Gastrocnemius medialis (tissue), 4 donors: ENCODE measurements around the gene CPTP. TPM values are rescaled to one million over a fixed set of nuclear protein-coding genes. Genes with fewer than 3 reads are reported as not detected.
A peak's percentile ranks its signal among the peaks of the same experiment; 100 is the strongest.

Source experiments
- ATAC-seq, 2 donors: fragments of 150-250 bp; one replicate each; pipeline ENCODE4 v1.9.1; 2016
- DNase-seq, 2 donors: peaks; one replicate each; pipeline ENCODE4 v3.0.0-alpha.2; 2019
- H3K27ac ChIP-seq, 4 donors: fragments of 200-600 bp; sonication (generic); 1 replicate in 1 of 4; 2 replicates in 3 of 4; pipeline ENCODE4 v1.5.1; 2016 to 2018; ENCODE audit warnings: mild to moderate bottlenecking in 2 of 4, moderate library complexity in 1 of 4
- H3K27me3 ChIP-seq, 3 donors: fragments of 200-600 bp; sonication (generic) in 2 of 3; 1 replicate in 1 of 3; 2 replicates in 2 of 3; pipeline versions ENCODE4 v1.5.1 to v1.6.0; 2016 to 2019; ENCODE audit warnings: mild to moderate bottlenecking in 1 of 3, moderate library complexity in 1 of 3
- H3K36me3 ChIP-seq, 2 donors: fragments of 200-600 bp; sonication (generic) in 1 of 2; one replicate each; pipeline ENCODE4 v1.5.1; 2017 to 2018
- H3K4me1 ChIP-seq, 2 donors: fragments of 200-600 bp; sonication (generic) in 1 of 2; one replicate each; pipeline ENCODE4 v1.5.1; 2016 to 2017; ENCODE audit warnings: mild to moderate bottlenecking in 2 of 2
- H3K4me3 ChIP-seq, 4 donors: fragments of 200-600 bp; sonication (generic) in 3 of 4; 1 replicate in 1 of 4; 2 replicates in 3 of 4; pipeline ENCODE4 v1.5.1; 2016 to 2019; ENCODE audit warnings: mild to moderate bottlenecking in 2 of 4
- H3K9me3 ChIP-seq, 3 donors: fragments of 200-600 bp; sonication (generic) in 2 of 3; 1 replicate in 1 of 3; 2 replicates in 2 of 3; pipeline ENCODE4 v1.5.1; 2016 to 2019
- POLR2A ChIP-seq, 2 donors: fragments of 450-650 bp; IDR thresholded peaks; one replicate each; pipeline ENCODE4 v1.6.1; 2017; ENCODE audit warnings: antibody characterized with exemption in 2 of 2, mild to moderate bottlenecking in 2 of 2, moderate library complexity in 2 of 2
- in situ Hi-C, 4 donors: fragments of 200-750 bp; cut with MboI; loops; one replicate each; pipeline versions ENCODE4 v1.15.0 to v1.8.0; 2017; ENCODE audit warnings: low sequenced_read_pairs in 4 of 4
- intact Hi-C: fragments of 100-400 bp; cut with DNase I; formaldehyde crosslinking; loops from one replicate; pipeline ENCODE4 v1.15.1; 2023; ENCODE audit warnings: low total_unique reads
- total RNA-seq, 4 donors: library from RNA; depleted of rRNA; stranded (reverse); fragments of >200 nt; gene quantifications; one replicate each; pipeline versions ENCODE4 v1.1.0 to v1.2.3, GENCODE V29; 2016
- TF ChIP-seq, protein P1 (sequence below), 5 experiments: fragments of 450-650 bp in 3 of 5; fragments of 200-600 bp in 2 of 5; sonication (generic) in 2 of 5; IDR thresholded peaks in 4 of 5; conservative IDR thresholded peaks in 1 of 5; 1 replicate in 4 of 5; 2 replicates in 1 of 5; pipeline ENCODE4 v1.5.1; 2016 to 2019; ENCODE audit warnings: antibody characterized with exemption in 5 of 5, mild to moderate bottlenecking in 3 of 5, moderate library complexity in 3 of 5

Gene CPTP
- total RNA-seq, 4 donors from 2014 or later, result 22.7 to 64.9 (median 34.0) TPM

DNA sequence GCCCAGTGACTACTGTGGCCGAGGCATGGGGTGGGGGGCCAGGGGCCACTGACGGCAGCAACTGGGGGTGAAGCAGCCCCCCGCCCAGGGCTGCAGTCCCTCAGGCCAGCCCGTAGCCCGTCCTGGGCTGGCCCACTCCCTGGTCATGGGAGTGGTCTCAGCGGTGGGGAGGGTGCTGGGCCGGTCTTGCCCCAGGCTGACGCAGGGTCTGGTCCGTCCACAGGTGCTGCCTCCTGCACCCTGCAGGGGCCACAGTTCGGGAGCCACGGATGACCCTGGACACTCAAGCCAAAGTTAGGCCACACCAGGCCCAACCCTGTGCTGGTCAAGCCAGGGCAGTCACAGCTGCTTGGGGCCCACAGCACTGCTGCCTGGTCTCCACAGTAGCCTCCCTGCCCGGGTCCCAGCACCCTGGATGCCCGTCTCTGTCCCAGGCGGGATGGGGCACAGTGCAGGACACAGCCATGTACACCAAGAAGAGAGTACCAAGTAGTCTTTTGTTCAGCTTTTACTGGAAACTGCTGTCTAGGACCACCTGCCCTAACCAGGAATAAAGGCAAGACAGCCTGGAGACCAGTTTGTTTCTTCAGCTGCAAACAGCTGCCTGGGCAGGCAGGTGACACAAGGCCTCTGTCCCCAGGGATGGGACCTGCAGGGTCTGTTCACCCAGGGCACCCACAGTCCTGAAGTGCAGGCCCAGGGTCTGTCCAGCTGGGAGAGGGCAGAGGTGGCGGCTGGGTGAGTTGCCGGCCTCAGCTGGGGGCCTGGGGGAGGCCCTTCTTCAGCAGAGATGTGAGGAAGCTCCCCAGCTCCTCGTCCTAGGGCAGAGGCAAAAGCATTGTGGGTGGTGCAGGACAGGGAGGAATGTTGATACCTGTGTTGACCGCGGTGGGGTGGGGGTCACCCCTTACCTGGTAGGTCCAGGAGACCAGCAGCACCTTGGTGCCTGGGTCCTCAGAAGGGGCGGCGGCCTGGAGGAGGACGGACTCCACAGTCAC, 13.2 kb upstream of the CPTP start:
- in situ Hi-C loops, result no loop called here
- no peaks in the 10 kb centered on the region for H3K9me3 ChIP-seq
- no peak for ATAC-seq
- H3K4me1 ChIP-seq, result peaks cover 17 to 23% of the 10 kb centered on the region in 2 donors
- H3K27me3 ChIP-seq, result no peaks in the 10 kb centered on the region
- intact Hi-C loops, result loop anchor here (10.0 kb wide), 1 partner anchor 357 kb away; the partner anchor contains the start of gene NOC2L
- no peak for DNase-seq
- peaks cover 0 to 43% of the 10 kb centered on the region in 2 donors for H3K36me3 ChIP-seq
- H3K4me3 ChIP-seq, result no peak overlapping the region
- TF ChIP-seq, protein P1, sequence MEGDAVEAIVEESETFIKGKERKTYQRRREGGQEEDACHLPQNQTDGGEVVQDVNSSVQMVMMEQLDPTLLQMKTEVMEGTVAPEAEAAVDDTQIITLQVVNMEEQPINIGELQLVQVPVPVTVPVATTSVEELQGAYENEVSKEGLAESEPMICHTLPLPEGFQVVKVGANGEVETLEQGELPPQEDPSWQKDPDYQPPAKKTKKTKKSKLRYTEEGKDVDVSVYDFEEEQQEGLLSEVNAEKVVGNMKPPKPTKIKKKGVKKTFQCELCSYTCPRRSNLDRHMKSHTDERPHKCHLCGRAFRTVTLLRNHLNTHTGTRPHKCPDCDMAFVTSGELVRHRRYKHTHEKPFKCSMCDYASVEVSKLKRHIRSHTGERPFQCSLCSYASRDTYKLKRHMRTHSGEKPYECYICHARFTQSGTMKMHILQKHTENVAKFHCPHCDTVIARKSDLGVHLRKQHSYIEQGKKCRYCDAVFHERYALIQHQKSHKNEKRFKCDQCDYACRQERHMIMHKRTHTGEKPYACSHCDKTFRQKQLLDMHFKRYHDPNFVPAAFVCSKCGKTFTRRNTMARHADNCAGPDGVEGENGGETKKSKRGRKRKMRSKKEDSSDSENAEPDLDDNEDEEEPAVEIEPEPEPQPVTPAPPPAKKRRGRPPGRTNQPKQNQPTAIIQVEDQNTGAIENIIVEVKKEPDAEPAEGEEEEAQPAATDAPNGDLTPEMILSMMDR (IDR thresholded peaks at IDR 0.05 in 4 of 5, conservative IDR thresholded peaks at IDR 0.05 in 1 of 5), result no peak
- TF ChIP-seq POLR2A (IDR thresholded peaks at IDR 0.05), result no peak
- peak overlapping the region in 1 of 4 donors; percentile 13 for H3K27ac ChIP-seq

DNA sequence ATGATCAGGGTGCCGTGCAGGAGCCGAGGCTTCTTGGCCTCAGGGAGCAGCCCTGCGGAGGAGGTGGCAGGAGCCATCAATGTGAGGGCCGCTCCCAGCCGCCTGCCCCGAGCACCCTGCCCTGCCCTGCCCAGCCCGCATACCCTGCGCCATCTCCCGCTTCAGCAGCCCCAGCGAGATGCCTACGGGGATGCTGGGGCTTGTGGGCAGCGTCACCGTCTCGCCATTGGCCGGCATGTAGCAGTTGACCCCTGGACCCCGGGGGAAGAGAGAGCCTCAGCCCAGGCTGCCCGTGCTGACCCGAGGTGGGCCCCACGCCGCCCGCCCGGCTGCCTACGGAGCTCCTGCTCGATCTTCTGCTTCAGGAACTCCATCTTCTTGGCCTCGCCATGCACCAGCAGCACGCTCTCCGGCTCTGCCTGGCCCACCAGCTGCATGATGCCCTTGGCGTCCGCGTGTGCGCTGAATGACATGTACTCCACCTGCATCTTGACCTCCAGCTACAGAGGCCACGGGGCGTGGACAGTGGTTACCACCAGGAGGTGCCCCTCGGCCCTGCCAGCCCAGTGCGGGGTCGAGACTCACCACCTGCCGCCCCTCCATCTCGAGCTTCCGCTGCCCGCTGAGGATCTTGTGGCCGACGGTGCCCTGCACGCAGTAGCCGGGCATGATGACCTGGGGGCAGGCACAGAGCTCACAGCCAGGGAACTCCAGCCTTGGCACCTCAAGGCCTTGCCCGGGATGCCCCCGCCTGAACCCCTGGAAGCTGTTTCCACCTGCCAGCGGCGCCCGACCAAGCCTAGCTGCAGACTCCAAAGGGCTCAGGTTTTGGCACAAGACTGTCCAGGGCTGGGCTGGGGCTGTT, 11.9 kb upstream of the CPTP start:
- Histone ChIP-seq H3K9me3 (no peaks in the 10 kb centered on the region), H3K36me3 (peaks cover 0 to 47% of the 10 kb centered on the region in 2 donors), H3K27me3 (no peaks in the 10 kb centered on the region), H3K4me3 (no peak overlapping the region), H3K4me1 (peaks cover 11 to 19% of the 10 kb centered on the region in 2 donors), H3K27ac (peak overlapping the region in 2 of 4 donors; percentile 11 to 38)
- in situ Hi-C loops (no loop called here), intact Hi-C loops (loop anchor here (10.0 kb wide), 1 partner anchor 358 kb away; the partner anchor contains the start of gene NOC2L)
- no peak for DNase-seq
- TF ChIP-seq POLR2A (IDR thresholded peaks at IDR 0.05), result no peak
- TF ChIP-seq, protein P1 (IDR thresholded peaks at IDR 0.05 in 4 of 5, conservative IDR thresholded peaks at IDR 0.05 in 1 of 5), result no peak
- no peak for ATAC-seq

DNA sequence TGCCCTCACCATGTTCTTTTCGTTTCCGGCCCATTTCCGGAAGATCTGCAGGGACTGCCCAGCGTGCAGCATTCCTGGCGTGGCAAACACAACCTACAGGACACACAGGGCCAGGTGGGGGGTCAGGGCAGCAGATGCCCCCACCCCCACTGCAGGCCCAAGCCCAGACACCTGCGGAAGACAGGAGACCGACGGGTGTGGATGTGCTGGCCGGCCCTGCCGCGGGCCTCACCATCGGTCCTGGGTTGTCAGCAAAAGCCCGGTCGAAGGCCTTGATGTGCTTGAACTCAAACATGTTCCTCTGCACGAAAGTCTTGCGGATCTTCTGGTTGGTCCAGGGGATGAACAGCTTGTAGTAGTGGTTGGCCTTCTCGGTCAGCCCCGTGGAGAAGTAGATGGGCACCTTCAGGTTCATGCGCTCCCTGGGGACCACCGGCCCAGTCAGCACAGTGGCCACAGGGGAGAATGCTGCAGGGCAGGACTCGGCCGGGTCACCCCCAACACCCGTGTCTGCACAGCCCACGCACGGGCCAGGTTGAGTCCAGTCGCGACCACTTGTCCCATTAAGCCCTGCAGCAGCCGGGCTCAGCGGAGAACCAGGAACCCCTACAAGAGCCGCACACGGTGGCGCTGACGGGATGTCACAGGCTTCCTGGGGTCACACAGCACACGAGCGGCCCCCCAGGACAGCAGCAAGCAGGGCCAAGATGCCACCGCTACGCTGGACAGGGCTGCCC, 10.9 kb upstream of the CPTP start:
- Histone ChIP-seq H3K27ac (peak overlapping the region in 1 of 4 donors; percentile 38), H3K27me3 (no peaks in the 10 kb centered on the region), H3K9me3 (no peaks in the 10 kb centered on the region), H3K4me3 (no peak overlapping the region), H3K4me1 (peaks cover 20 to 29% of the 10 kb centered on the region in 2 donors), H3K36me3 (peaks cover 0 to 47% of the 10 kb centered on the region in 2 donors)
- DNase-seq, result no peak
- ATAC-seq, result no peak
- TF ChIP-seq, protein P1 (IDR thresholded peaks at IDR 0.05 in 4 of 5, conservative IDR thresholded peaks at IDR 0.05 in 1 of 5), result no peak
- no peak for TF ChIP-seq POLR2A (IDR thresholded peaks at IDR 0.05)
- intact Hi-C loops, result loop anchor here (10.0 kb wide), 1 partner anchor 359 kb away; the partner anchor contains the start of gene NOC2L
- in situ Hi-C loops, result no loop called here

DNA sequence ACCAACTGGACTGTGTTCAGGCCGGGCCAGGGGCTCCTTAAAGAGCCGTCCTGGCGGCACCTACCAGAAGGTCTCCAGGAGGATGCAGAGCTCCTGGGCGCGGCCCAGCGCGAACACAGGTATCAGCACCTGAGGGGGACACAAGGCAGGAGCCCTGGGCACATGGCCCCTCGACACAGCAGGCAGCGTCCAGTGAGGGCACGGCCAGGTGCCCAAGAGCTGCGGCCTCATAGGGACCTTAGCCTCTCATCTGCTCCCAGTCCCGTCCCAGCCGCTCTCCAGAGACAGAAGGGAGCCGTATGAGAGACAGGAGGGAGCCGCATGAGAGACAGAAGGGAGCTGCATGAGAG, 10.4 kb upstream of the CPTP start:
- DNase-seq, result no peak
- in situ Hi-C loops, result no loop called here

More for the DNA sequence above, 10.4 kb upstream of the CPTP start:
- intact Hi-C loops, result loop anchor here (10.0 kb wide), 1 partner anchor 359 kb away; the partner anchor contains the start of gene NOC2L
- H3K27me3 ChIP-seq, result no peaks in the 10 kb centered on the region
- H3K4me3 ChIP-seq, result no peak overlapping the region
- H3K36me3 ChIP-seq, result peaks cover 0 to 50% of the 10 kb centered on the region in 2 donors
- TF ChIP-seq, protein P1 (IDR thresholded peaks at IDR 0.05 in 4 of 5, conservative IDR thresholded peaks at IDR 0.05 in 1 of 5), result no peak
- TF ChIP-seq POLR2A (IDR thresholded peaks at IDR 0.05), result no peak
- no peak overlapping the region for H3K27ac ChIP-seq
- ATAC-seq, result no peak
- H3K4me1 ChIP-seq, result peaks cover 20 to 28% of the 10 kb centered on the region in 2 donors
- no peaks in the 10 kb centered on the region for H3K9me3 ChIP-seq
